Bronchial epithelial cell (primary cell): Measurements from ENCODE around the gene DYSF. TPM values are rescaled to one million over a fixed set of nuclear protein-coding genes. Genes with fewer than 3 reads are reported as not detected.

Source experiments
- DNase-seq: peaks from one replicate; pipeline ENCODE4 v3.0.0-alpha.2; 2010; ENCODE audit warnings: low read depth
- FAIRE-seq: peaks from 2 replicates; lab custom pipeline; 2011; peaks lifted over from hg19 to GRCh38; lab: Jason Lieb, UNC
- H3K27me3 ChIP-seq: 2 replicates; pipeline ENCODE4 v1.5.1; 2011; ENCODE audit warnings: low read length; ENCODE audit not compliant: control insufficient read depth, insufficient read depth
- H3K36me3 ChIP-seq: 2 replicates; pipeline ENCODE4 v1.5.1; 2011; ENCODE audit warnings: low read length; ENCODE audit not compliant: control insufficient read depth, insufficient read depth
- H3K4me3 ChIP-seq: 2 replicates; pipeline ENCODE4 v1.5.1; 2011; ENCODE audit warnings: mild to moderate bottlenecking, low read depth, low read length, control low read depth
- total RNA-seq: library from RNA; depleted of rRNA; stranded (reverse); fragments of >200 nt; gene quantifications from 2 replicates; pipeline ENCODE4 v1.2.1, GENCODE V29; 2014
- TF ChIP-seq, protein P1 (sequence below): IDR thresholded peaks from 2 replicates; pipeline ENCODE4 v1.5.1; 2011; ENCODE audit warnings: mild to moderate bottlenecking, moderate library complexity, low read length, control low read depth, inconsistent platforms; ENCODE audit not compliant: insufficient read depth, severe bottlenecking

DYSF gene
- total RNA-seq, 1 donor from 2014 or later, result under 0.01 TPM

DNA sequence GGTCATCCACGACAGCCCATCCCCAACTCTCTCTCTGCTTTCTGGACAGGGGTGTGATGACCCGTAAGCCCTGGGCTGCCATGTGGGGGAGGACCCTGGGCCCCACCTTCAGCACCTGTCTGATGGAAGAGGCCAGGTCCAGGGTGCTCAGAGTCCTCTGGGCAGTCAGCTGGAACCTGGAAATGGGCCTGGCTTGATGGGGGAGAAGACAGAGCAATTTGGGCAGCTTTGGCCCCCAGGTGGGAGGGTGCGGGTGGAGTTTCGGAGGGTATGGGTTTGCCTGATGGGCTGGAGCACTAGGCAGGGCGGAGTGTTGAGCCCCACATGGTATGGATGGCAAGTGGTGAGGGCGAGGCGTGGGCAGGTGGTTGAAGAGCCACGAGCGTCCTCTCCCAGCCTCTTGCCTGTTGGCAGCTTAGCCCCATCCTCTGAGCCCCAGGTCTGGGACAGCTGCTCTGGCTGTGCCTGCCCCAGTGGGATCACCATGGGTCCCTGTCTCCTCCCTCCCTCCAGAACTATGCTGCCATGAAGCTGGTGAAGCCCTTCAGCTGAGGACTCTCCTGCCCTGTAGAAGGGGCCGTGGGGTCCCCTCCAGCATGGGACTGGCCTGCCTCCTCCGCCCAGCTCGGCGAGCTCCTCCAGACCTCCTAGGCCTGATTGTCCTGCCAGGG, 232.7 kb downstream of the DYSF start:
- Histone ChIP-seq H3K36me3 (no peaks in the 10 kb centered on the region), H3K27me3 (no peaks in the 10 kb centered on the region), H3K4me3 (no peak overlapping the region)
- FAIRE-seq (peak; percentile 18), DNase-seq (no peak)
- TF ChIP-seq, protein P1, sequence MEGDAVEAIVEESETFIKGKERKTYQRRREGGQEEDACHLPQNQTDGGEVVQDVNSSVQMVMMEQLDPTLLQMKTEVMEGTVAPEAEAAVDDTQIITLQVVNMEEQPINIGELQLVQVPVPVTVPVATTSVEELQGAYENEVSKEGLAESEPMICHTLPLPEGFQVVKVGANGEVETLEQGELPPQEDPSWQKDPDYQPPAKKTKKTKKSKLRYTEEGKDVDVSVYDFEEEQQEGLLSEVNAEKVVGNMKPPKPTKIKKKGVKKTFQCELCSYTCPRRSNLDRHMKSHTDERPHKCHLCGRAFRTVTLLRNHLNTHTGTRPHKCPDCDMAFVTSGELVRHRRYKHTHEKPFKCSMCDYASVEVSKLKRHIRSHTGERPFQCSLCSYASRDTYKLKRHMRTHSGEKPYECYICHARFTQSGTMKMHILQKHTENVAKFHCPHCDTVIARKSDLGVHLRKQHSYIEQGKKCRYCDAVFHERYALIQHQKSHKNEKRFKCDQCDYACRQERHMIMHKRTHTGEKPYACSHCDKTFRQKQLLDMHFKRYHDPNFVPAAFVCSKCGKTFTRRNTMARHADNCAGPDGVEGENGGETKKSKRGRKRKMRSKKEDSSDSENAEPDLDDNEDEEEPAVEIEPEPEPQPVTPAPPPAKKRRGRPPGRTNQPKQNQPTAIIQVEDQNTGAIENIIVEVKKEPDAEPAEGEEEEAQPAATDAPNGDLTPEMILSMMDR, result no peak

DNA sequence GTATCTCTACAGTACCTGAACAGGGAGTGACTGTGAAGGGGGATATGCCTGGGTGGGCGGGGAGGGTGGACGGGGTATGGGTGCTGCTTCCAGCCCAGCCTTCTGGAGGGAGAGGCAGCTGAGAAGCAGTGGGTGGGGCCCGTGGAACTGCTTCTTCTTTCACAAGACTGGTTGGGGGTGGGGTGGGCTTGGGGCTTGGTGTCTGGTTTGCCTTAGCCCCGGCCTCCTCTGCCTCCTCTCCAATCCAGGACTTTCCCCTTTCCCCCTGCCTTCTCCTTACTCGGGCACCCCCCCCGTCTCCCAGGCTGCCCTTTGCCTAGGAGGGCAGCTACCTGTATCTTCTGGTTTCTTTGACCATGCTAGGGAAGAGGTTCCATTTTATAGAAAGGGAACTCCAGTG, 233.4 kb downstream of the DYSF start:
- Histone ChIP-seq H3K36me3 (no peaks in the 10 kb centered on the region), H3K4me3 (no peak overlapping the region), H3K27me3 (no peaks in the 10 kb centered on the region)
- FAIRE-seq (no peak), DNase-seq (no peak)
- TF ChIP-seq, protein P1, result no peak

DNA sequence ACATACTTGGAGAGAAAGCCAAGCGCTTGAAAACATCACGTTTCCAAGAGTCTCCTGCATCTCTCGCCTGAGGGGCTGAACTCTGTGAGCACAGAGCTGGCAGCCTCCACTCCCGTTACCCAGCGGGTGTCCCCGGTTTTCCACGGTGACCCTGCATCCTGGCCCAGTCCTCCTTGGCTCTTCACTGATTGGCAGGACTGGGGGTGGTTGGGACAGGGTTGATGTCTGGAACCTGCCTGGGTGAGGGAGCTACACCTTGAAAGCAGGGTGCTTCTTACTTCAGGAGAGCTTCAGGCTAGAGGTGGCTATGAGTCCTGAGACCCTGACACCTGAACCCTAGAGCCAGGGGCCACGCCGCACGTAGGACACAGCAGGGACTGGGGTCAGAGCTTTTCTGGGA, 234.1 kb downstream of the DYSF start:
- TF ChIP-seq, protein P1, result no peak
- DNase-seq (no peak), FAIRE-seq (no peak)
- H3K27me3 ChIP-seq, result no peaks in the 10 kb centered on the region
- H3K4me3 ChIP-seq, result no peak overlapping the region
- H3K36me3 ChIP-seq, result no peaks in the 10 kb centered on the region

DNA sequence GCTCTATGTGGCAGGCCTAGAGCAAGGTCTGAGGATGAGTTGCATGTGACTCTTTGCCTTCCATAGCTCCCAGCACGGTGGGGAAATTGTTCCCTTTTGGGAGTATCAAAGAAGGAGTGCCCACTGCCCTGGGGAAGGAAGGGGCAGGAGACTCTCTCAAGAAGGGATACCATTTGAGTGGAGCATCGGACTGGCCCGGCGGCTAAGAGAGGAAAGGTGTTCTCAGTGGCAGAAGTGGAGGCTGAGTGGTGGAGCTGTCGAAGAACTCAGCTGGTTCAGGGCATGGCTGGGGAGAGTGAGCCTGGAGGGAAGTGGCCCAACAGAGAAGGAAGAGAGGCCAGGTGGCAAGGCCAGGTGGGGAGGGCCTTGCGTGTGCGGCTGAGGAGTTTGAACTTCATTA, 235.2 kb downstream of the DYSF start:
- H3K4me3 ChIP-seq, result no peak overlapping the region
- FAIRE-seq, result peak; percentile 13
- TF ChIP-seq, protein P1, result no peak
- H3K36me3 ChIP-seq, result no peaks in the 10 kb centered on the region
- H3K27me3 ChIP-seq, result no peaks in the 10 kb centered on the region
- no peak for DNase-seq

DNA sequence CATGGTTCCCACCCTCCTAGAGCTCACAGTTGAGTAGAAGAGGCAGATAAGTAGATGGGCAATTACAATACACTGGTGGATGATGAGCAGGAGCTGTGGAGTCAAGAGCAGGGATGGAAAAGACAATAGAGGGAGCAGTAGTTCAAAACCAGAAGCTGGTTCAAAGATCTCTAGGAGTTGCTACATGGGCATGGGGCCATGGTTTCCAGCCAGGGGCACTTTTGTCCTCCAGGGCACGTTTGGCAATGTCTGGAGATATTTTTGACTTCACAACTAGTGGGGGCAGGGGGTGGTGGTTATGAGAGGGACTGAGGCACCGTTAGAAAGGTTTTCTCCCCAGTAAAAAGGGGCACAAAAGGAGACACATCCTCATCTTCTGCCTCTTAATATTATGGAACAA, 236.0 kb downstream of the DYSF start:
- no peaks in the 10 kb centered on the region for H3K27me3 ChIP-seq
- H3K4me3 ChIP-seq, result no peak overlapping the region
- FAIRE-seq, result no peak
- TF ChIP-seq, protein P1, result no peak
- H3K36me3 ChIP-seq, result no peaks in the 10 kb centered on the region
- DNase-seq, result no peak
